HG02852 (cell line): ENCODE measurements around the gene DHX36.
A peak's percentile ranks its signal among the peaks of the same experiment; 100 is the strongest.

Experiments
- ATAC-seq: cut with Tn5 transposase; IDR thresholded peaks from one replicate; pipeline ENCODE4 v1.9.1; 2021; ENCODE audit warnings: mild to moderate bottlenecking, moderate library complexity; ENCODE audit not compliant: unreplicated experiment

The DHX36 gene

DNA sequence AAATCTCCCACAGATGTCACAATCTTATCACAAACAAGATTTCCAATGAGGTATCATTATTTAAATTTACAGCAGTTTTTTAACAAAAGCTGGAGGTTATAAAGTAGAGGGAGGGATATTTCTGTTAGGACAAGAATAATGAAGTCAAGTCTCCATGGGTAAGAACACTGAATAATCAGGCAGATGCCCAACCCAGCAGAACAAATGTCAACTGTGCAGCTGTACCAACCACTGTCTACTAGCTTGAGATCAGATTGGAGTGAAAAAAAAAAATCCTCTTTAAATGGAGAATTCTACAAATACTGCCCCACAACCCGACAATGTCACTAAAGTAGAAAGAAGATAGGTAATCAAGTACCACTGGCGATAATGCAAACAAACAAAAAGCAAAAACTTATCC, 30.3 kb downstream of the DHX36 start:
- no peak for ATAC-seq

- ATAC-seq: no peak
These were observed 34.1 kb downstream of the DHX36 start for GRCh38 chr3:154290187-154290586.

DNA sequence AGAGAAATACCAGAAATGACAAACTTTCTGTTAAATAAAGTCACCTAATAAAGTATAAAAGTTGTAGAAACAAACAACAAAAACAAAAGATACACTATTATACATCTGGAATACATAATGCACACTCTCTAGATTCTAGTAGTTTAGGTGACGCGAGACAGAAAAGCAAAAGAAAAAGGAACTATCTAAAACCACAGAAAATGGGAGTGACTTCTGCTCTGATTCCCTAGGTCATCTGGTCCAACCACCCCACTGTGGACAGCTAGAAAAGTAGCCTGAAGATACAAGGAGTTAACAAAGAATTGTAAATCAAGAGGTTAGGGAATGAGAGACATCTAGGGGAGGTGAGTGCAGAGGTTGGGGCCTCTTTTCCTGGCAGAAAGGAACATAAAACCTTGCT, 39.1 kb downstream of the DHX36 start:
- ATAC-seq: peak; percentile 81

DNA sequence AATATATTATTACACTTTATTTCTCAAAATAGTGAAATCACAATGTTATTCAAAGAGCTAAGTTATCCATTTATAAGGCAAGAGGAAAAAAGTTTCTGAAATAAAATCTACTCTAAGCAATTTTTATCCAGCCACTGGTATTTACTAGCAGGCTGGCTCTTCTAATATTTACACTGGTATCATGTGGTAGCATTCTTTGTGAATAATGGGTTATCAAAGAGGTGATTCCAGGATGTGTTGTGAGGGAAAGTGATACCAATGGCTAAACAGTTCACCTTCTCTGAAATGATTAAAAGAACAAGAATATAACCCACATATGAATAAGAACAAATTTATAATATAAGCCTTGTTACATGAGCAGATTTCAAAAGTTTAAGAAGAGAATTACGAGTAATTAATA, 44.1 kb downstream of the DHX36 start:
- no peak for ATAC-seq

DNA sequence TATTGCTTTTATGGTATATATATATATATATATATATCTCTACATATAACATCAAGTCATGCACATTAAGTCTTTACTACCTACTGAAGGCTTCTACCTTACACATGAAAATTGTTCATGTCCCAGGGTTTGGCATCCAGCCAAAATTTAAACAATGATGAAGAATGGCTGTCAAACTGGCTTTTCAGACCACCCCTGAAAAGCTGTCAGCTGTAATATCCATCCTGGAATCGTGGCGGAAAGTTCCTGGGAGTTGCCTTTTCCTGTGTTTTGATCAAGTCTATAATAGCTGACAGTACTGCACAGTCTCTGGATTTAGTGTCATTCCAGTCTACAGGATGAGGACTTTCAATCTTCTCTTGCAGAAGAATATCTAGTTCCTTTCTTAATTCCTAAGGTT, 48.3 kb downstream of the DHX36 start:
- ATAC-seq: no peak

DNA sequence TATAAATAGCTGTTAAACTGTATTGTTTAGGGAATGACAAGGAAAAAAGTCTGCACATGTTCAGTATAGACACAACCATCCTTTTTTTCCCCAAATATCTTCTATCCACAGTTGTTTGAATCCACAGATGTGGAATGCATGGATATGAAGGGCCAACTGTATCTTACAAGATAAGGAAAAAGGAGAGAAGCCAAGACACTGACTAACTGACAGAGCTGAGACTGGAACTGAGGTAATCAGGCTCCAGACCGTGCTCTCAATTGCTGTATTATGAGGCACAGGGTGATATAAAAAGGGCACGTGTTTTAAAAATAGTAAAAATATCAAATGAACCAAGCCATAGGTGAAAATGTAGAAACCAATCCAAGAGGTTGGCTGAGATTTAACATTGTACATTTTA, 49.0 kb downstream of the DHX36 start:
- ATAC-seq: no peak

GRCh38 chr3:154274348-154274747, 49.9 kb downstream of the DHX36 start:
- ATAC-seq: no peak

- no peak for ATAC-seq
These were observed 50.9 kb downstream of the DHX36 start for GRCh38 chr3:154273381-154273780.

DNA sequence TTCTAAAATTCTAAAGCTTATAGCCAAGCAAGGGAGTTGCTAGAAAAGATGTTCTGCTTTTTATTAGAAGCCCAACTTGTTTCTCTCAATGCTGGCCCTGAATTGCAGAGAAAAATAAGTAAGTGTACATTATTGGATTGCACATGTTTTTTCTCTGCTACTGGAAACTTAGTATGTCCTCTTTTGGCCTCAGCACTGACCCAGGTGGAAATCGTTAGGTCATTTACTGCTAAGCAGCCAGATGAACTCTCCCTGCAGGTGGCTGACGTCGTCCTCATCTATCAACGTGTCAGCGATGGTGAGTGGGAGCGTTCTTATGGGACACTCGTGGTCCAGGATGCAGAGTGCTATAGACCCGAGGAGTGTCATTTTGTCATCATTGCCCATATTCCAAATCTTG, 69.8 kb downstream of the DHX36 start:
- no peak for ATAC-seq

GRCh38 chr3:154252759-154253638, 71.3 kb downstream of the DHX36 start:
- ATAC-seq: peak; percentile 96

DNA sequence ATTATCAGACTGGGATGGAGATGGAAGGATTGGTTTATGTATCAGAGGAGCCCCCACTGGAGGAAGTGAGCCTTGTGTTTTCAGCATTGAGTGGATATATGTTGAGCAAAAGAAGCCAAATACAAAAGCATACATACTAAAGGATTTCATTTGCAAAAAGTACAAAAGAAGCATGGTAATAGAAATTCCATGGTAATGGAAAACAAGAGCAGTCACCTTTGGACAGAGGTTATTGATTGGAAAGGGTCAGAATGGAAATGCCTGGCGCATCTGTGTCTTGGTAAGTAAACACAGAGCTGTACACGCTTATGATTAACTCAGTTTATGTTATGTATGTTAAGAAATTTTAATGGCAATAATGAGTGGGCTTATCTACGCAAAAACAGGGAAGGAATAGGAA, 72.7 kb downstream of the DHX36 start:
- no peak for ATAC-seq

DNA sequence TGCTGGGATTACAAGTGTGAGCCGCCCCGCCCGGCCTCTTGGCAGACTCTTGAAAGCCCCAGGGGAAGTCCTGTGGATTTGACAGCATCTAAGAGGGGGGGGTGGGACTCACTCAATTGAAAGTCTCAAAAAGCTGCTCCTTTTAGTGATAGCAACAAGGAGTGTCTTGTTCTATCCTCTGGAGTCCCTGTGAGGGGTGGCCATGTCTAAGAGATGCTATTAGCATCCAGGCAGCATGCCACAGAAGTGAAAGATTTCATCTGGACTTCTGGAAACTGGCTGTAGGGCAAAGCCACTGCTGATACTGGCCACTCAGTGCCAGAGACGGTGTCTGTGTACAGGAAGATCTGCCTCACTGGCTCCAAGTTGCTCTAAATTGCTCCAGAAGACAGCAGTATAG, 74.0 kb downstream of the DHX36 start:
- no peak for ATAC-seq

DNA sequence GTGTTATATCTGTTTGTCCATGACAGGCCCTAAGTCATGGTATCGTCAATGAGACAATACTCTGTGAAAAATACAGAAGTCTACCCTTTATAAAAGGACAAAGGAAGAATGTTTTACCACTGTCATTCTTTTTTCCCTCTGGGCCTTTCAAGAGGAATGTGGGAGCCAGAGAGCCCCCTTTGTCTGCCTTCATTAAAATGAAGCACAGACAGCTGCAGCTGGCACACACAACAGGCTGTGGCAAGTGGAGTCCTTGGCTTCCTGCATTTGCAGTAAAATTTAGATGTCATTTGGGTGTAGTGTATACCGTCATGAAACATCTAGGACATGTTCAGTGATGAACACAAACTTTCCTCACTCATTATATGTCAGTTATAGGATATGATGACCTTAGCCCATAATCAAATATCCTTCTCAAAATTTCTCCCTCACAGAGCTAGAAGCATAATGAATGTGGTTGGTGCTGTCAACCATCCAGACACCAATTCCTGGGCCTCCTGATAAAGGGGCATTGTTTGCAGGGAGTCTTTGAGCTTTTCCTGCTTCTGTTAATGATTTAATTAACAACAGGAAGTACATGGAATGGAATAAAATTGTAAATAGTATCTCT, 76.4 kb downstream of the DHX36 start:
- ATAC-seq: no peak

DNA sequence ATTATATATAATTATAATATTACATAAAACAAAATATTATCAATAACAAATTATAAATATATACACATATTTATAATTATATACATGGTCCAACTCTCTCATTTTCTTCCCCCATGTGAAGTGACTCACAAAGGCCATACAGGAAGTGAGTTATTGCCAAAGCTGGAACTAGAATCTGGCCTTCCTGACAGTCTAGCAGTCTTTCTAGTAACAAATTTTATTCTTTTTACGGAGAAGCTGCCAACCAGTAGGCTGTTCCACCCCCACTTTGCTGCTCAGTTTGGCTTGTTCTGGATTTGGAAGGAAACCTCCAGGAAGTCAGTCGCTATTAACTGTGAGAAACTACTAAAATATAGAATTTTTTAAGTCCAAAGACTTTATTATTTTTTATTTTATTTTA, 79.6 kb downstream of the DHX36 start:
- ATAC-seq: no peak

DNA sequence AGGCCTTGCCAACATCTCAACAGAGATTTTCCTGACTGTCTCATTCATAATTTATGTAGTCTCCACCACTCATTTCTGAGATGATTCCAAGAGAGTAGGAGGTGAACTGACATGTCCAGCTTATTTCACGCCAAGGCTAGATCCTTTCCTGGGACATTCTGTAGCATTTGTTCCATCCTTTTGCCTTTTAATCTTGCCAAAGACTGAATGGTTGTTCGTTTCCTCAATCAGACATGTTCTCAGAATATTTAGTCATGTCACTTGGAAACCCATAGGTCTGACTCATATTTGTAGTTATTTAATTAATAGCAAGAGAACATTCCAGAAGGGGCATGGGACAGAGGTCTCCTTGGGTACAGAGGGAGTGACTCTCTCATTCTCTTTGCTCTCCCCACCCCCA, 80.9 kb downstream of the DHX36 start:
- no peak for ATAC-seq

- ATAC-seq: no peak
These were observed 81.5 kb downstream of the DHX36 start for GRCh38 chr3:154242766-154243165.

- no peak for ATAC-seq
These were observed 82.8 kb downstream of the DHX36 start for GRCh38 chr3:154241496-154241895.

- no peak for ATAC-seq
These were observed 84.1 kb downstream of the DHX36 start for GRCh38 chr3:154240235-154240634.

- ATAC-seq: no peak
These were observed 88.0 kb downstream of the DHX36 start for GRCh38 chr3:154236331-154236730.

- no peak for ATAC-seq
These were observed 89.0 kb downstream of the DHX36 start for GRCh38 chr3:154235330-154235729.

GRCh38 chr3:154229217-154229590, 95.1 kb downstream of the DHX36 start:
- no peak for ATAC-seq

DNA sequence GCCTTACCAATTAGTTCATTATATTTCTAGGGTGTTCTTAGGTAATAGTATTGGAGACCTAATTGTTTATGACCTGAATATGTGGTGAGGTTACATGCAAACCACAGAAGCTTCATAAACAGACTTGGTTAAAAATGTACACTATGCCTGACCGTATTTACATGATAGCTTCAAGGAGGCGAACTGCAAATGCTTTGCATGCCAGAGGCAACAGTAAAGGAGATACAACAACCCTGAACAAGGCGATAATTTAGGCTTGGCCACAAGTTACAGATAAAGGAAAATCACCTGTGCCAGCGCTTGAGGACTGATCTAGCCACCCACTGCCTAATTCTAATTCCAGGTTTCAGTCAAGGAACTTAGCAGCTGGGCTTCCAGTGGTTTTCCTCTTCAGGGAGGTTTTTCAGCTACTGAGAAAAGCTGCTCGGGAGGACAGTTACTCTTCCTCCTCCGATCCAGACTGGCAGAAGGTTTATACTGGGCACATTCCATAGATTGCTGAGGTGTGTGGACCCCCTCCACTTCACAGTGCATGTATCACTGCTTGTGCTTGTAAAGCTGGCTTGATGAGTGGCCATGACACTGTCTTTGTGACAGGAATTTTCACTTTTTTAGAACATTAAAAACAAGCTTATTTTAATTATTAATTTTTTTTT, 95.6 kb downstream of the DHX36 start:
- ATAC-seq: no peak
